DMS153 treated with DMSO at 0.1 percent for 48 hours (cell line): ENCODE measurements around the gene PSMD11.
A peak's percentile ranks its signal among the peaks of the same experiment; 100 is the strongest.

ENCODE experiments used
- DNase-seq: peaks from one replicate; lab custom pipeline; 2025; ENCODE audit not compliant: unreplicated experiment; lab: John Stamatoyannopoulos, UW

Gene PSMD11

GRCh38 chr17:32463304-32463703 lies 19.0 kb downstream of the PSMD11 start:
- no peak for DNase-seq

GRCh38 chr17:32464374-32464773 lies 20.1 kb downstream of the PSMD11 start:
- no peak for DNase-seq

- no peak for DNase-seq
Measured at GRCh38 chr17:32467949-32468348, 23.6 kb downstream of the PSMD11 start.

DNA sequence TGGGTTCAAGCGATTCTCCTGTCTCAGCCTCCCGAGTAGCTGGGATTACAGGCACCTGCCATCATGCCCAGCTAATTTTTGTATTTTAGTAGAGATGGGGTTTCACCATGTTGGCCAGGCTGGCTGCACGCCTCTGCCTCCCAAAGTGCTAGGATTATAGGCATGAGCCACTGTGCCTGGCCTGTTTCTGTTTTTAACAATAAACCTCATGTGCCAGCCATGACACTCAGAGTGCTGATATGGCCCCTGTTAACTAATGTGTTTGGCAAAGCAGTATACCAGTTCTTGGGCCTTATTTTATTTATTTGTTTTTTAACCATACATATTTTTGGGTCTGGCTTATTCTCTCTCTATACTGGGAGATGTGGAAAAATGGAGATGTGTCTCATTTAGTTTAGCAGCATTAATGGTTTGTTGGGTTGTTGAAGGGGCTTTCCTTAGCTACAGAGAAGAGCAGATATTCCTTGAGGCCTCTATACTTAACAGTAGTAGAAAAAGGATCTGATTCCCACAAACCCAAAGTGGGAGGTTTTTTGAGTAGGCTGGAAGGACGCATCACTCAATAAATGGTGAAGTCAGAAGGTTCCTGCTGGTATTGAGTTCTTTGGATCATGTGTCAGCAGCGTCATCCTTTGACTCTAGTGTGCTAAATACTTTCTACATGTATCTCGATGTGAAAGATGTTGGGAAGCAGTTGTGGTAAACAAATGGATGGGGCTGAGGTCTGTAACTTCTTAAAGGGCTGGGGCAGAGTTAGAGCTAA lies 26.3 kb downstream of the PSMD11 start:
- DNase-seq: no peak

- DNase-seq: no peak
Measured at GRCh38 chr17:32471652-32472051, 27.3 kb downstream of the PSMD11 start.

DNA sequence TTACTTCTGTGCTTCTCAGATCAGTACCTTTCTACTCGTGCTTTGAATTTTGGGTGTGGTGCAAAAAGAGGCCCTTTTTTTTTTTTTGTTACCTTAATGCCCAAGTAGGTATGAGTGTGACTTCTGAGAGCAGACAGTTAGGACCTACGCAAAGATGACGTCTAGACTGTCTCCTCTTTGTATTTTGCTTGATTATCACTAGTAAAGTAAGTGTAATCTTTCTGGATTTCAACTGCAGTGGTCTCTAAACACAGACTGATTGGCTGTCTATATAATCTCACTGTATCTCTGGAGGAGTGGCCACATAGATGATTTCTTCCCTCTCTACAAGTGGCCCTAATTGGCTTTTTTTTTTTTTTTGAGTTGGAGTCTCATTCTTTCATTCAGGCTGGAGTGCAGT lies 30.9 kb downstream of the PSMD11 start:
- no peak for DNase-seq

GRCh38 chr17:32477220-32477619 lies 32.9 kb downstream of the PSMD11 start:
- no peak for DNase-seq

- DNase-seq: no peak
Measured at GRCh38 chr17:32479074-32479617, 34.8 kb downstream of the PSMD11 start.

GRCh38 chr17:32481193-32481592 lies 36.9 kb downstream of the PSMD11 start:
- DNase-seq: no peak

GRCh38 chr17:32482568-32483320 lies 38.4 kb downstream of the PSMD11 start:
- no peak for DNase-seq

GRCh38 chr17:32483451-32484019 lies 39.2 kb downstream of the PSMD11 start:
- DNase-seq: no peak

- DNase-seq: no peak
Measured at GRCh38 chr17:32484041-32484461, 39.7 kb downstream of the PSMD11 start.

DNA sequence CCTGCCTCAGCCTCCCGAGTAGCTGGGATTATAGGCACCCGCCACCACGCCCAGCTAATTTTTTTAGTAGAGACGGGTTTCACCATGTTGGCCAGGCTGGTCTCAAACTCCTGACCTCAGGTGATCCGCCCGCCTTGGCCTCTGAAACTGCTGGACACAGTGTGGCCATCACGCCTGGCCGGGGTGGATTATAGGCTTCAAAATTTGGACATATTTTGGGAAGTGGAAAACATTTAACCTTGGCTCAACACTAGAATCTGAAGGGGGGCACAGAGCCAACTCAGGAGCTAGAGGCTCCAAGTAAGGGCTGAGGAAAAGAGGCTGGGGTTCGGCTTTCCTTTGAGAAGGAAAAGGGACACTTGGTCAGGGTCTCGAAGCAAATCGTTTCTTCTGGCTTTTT lies 40.3 kb downstream of the PSMD11 start:
- no peak for DNase-seq

GRCh38 chr17:32485261-32486110 lies 41.2 kb downstream of the PSMD11 start:
- DNase-seq: no peak

DNA sequence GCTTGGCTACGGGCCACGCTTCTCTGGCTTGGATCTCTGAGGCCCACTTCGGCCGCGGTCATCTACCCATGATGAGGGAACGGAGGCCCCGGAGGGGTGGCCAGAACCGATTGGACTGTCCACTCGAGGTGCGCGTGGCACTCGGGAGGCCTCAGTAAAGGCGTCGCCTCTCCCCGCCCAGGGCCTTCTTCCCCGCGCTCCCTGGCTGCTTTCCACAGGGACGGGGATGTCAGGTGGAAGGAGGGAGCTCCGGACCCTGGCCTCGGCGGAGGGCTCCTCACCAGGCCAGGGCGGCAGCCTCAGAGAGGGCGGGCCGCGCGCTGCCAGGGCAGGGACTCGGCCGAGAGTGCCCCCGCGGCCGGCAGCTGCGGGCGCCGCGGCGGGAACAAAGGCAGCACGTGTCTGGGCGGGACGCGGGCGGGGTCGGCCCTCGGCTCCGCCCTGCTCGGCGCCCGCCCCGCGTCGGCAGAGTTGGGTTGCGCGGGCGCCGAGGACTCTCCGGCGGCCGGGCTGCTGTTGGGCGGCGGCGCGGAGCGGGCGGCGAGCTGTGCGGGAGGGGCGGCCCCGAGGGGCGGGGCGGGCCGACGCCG lies 41.9 kb downstream of the PSMD11 start:
- peak; percentile 11 for DNase-seq

GRCh38 chr17:32486701-32487472 lies 42.6 kb downstream of the PSMD11 start, which contains the start of gene CDK5R1:
CDK5R1 (plus strand) TSS chr17:32486993; CDS start chr17:32487621, 628 bp downstream.
- no peak for DNase-seq

DNA sequence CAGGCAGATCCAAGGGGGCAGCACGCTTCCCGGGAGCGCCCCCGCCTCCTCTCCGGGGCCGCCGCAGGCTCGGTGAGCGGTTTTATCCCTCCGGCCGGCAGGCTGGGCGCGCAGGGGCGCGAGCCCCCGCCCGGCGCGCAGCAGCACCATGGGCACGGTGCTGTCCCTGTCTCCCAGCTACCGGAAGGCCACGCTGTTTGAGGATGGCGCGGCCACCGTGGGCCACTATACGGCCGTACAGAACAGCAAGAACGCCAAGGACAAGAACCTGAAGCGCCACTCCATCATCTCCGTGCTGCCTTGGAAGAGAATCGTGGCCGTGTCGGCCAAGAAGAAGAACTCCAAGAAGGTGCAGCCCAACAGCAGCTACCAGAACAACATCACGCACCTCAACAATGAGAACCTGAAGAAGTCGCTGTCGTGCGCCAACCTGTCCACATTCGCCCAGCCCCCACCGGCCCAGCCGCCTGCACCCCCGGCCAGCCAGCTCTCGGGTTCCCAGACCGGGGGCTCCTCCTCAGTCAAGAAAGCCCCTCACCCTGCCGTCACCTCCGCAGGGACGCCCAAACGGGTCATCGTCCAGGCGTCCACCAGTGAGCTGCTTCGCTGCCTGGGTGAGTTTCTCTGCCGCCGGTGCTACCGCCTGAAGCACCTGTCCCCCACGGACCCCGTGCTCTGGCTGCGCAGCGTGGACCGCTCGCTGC lies 43.3 kb downstream of the PSMD11 start:
- no peak for DNase-seq

DNA sequence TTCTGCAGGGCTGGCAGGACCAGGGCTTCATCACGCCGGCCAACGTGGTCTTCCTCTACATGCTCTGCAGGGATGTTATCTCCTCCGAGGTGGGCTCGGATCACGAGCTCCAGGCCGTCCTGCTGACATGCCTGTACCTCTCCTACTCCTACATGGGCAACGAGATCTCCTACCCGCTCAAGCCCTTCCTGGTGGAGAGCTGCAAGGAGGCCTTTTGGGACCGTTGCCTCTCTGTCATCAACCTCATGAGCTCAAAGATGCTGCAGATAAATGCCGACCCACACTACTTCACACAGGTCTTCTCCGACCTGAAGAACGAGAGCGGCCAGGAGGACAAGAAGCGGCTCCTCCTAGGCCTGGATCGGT lies 43.9 kb downstream of the PSMD11 start:
- DNase-seq: no peak

GRCh38 chr17:32488604-32489180 lies 44.4 kb downstream of the PSMD11 start:
- DNase-seq: no peak
